ENCODE results near the gene ZNF280D.

GRCh38 chr15:56775641-56776040 is 42.3 kb upstream of the ZNF280D start:
- TF ChIP-seq CTCF (IDR thresholded peaks at IDR 0.05) (no peak), POLR2AphosphoS5 (IDR thresholded peaks at IDR 0.05) (no peak)
